GM12891 (cell line): ENCODE data around the gene MOV10L1.

ENCODE experiments used
- PAX5 ChIP-seq: IDR thresholded peaks from 2 replicates; pipeline ENCODE4 v1.6.1; 2011; ENCODE audit warnings: low read length, moderate library complexity, mild to moderate bottlenecking; ENCODE audit not compliant: insufficient read depth, severe bottlenecking
- POLR2A ChIP-seq: IDR thresholded peaks from 2 replicates; pipeline ENCODE4 v1.6.1; 2011; ENCODE audit warnings: low read depth, low read length, control low read depth
- POLR2AphosphoS5 ChIP-seq: IDR thresholded peaks from 2 replicates; pipeline ENCODE4 v1.6.1; 2011; ENCODE audit warnings: low read depth, low read length, control low read depth
- POU2F2 ChIP-seq: IDR thresholded peaks from 2 replicates; pipeline ENCODE4 v1.6.1; 2011; ENCODE audit warnings: low read depth, mild to moderate bottlenecking, control low read depth, low read length, moderate library complexity
- SPI1 ChIP-seq: IDR thresholded peaks from 2 replicates; pipeline ENCODE4 v1.6.1; 2011; ENCODE audit warnings: low read depth, low read length, control low read depth
- TAF1 ChIP-seq: IDR thresholded peaks from 2 replicates; pipeline ENCODE4 v1.6.1; 2011; ENCODE audit warnings: low read depth, low read length, control low read depth

- no peak for TF ChIP-seq POLR2AphosphoS5
- TF ChIP-seq POLR2A = no peak
- no peak for TF ChIP-seq POU2F2
- no peak for TF ChIP-seq TAF1
- TF ChIP-seq SPI1 = no peak
- no peak for TF ChIP-seq PAX5
These were observed 18.2 kb upstream of the MOV10L1 start for GRCh38 chr22:50071432-50072166.
